GM19468 (cell line): ENCODE results near the gene JADE2.
"Not testable (repeated sequence)": the region's sequence is repeated elsewhere in the genome, so short reads cannot be mapped to it uniquely, and the experiment has no call there.

Experiments
- ATAC-seq: cut with Tn5 transposase; IDR thresholded peaks from one replicate; pipeline ENCODE4 v1.9.1; 2021; ENCODE audit warnings: mild to moderate bottlenecking, moderate library complexity, moderate number of reproducible peaks; ENCODE audit not compliant: unreplicated experiment; ENCODE audit errors: extremely low read depth

The JADE2 gene

DNA sequence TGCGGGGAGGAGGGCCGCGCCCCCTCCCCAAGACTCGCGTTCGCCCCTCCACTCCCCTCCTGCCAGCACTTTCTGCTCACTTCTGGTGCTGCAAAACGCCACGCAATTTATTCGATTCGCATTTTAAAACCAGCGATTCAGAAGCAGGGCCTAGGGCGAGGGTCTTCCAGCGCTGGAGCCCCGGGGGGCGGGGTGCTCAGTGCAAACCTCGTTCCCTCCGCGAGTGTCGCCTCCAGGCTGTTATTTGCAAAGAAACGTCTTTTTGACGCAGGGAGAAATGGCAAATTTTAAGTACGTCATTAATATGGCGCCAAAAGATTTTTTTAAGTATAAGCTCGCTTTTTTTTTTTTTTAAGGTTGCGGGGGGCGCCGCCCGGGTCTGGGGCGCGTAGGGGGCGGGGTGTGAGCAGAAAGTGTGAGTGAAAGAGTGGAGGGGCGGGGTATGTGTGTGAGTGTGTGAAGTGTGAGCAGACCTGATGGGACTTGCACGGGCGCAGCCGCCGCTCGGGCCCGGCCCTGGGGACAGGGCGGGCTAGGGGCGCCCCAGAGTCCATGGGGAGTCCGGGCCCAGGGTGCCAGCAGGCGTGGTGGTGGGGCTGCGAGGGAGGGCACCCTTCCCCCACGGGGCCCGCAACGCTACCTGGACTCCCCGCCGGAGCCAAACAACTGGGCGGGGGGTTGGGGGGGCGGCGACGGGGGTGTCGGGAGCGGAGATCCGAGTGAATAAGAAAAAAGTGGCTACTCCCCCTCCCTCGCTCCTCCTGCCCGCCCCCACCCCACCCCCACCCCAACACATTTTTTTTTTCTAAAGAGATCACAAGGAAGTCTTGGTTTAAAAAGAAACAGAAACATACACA lies at the start of gene JADE2:
Gene JADE2 (plus strand): TSS at position 845 of the 857 bp plus-strand sequence. CDS start 10,188 bp downstream, outside the sequence.
- no peak for ATAC-seq

DNA sequence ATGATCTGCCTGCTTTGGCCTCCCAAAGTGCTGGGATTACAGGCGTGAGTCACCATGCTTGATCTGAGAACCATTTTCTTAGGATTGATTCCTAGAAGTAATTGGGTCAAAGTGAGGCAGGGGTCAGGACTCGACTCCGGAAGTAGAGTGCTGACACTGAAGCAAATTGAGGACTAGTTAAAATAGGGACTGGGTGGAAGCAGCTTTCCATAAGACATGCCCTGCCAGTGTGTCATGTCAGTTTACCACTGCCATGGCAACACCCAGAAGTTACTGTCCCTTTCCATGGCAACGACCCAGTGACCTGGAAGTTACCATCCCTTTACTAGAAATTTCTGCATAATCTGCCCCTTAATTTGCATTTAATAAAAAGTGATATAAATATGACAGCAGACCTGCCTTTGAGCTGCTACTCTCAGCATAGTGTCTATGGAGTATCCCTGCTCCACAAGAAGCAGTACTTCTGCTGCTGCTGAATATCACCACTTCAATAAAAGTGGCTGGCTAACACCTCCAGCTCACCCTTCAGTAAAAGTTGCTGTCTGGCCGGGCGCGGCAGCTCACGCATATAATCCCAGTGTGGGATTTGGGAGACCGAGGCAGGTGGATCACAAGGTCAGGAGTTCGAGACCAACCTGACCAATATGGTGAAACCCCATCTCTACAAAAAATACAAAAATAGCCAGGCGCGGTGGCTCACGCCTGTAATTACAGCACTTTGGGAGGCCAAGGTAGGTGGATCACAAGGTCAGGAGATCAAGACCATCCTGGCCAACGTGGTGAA lies 47.8 kb upstream of the JADE2 start:
- ATAC-seq, result no peak

DNA sequence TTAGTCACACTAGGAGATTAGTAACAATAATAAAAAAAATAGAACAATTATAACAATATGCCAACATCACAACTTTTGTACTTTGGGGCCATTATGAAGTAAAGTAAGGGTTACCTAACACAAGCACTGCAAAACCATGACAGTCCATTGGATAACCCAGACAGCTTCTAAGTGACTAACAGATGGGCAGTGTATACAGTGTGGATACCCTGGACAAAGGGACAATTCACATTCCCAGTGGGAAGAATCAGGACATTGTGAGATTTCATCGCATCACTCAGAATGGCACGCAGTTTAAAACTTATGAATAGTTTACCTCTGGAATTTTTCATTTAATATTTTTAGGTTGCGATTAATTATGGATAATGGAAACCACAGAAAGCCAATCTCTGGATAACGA lies 45.6 kb upstream of the JADE2 start:
- ATAC-seq, result no peak

DNA sequence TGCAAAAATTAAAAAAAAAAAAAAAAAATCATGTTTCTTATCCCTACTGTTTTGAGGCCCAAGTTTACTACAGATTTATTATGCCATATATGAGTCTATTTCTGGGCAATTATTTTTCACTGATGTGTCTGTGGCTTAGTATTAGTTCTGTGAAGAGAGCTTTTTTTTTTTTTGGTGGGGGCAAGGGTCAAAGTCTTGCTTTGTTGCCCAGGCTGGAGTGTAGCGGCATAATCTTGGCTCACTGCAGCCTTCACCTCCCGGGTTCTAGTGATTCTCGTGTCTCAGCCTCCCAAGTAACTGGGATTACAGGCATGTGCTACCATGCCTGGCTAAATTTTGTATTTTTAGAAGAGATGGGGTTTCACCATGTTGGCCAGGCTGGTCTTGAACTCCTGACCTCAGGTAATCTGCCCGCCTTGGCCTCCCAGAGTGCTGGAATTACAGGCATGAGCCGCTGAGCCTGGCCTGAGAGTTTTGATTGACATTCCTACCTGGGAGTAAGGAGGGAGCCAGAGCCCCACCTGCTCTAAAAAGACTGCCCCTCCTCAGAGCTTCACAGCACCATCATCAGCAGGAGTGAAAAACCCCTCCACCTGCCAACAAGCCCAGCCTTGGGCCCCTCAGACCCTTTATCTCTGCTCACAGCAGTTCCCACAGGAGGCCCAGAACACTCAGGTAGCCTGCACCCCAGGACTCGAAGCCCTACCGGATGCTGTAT lies 36.1 kb upstream of the JADE2 start:
- no peak for ATAC-seq

DNA sequence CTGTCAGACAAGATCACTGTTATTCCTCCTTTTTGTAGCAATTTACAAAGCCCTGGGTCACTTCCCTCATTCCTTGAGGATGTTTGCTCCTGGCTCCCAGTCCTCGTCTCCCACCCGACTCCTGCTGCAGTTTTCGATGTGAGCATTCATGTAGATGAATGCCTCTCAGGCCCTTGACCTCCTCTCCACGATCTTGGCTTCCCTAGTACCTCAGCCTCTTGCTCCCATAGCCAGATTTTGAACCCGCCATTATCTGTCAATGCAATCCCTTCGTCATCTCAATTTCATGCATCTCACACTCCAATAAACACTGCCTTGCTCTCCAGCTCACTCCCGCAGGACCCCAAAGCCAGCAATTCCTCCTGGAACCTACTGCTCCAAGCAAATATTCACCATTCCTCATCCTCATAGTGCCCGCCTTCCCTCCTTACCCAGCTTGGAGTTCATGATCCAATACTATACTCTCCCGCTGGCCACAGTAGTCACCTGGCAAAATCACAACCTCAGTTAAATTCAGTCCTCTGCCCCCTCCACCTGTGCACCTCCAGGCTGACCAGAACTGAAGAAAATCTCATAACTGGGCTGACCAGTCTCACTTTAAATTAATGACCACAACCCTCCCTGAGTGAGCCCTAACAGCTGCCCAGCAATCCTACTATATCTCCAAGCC lies 35.1 kb upstream of the JADE2 start:
- ATAC-seq, result no peak

- ATAC-seq, result no peak
These were observed 34.6 kb upstream of the JADE2 start for GRCh38 chr5:134490925-134491271.

DNA sequence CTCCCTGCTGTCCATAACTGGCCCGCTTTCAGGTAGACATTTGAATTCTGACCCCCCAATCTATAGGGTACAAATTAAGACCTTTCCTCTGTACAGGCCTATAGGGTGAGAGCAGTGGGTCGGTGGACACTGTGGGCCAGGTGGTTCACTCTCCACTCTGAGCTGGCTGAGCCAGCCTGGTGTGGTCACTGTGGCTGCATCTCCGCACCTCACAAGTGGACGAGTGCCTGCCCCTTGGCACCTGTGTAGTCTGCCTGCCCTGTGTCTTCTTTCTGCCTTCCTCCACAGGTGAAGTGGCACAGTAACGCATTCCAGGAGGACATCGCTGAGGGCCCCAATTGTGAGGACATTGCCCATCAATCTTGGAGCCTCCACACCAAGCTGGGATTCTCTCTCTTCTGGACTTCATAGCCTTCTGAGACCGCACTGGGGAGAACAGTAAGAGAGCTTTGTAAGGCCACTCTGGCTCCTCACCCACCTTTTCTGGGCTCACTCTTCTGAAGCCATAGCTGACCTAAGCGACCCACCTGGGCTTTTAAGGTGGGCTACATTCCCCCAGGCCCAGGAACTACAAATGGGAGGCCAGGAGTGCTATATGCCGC lies 33.5 kb upstream of the JADE2 start:
- no peak for ATAC-seq

DNA sequence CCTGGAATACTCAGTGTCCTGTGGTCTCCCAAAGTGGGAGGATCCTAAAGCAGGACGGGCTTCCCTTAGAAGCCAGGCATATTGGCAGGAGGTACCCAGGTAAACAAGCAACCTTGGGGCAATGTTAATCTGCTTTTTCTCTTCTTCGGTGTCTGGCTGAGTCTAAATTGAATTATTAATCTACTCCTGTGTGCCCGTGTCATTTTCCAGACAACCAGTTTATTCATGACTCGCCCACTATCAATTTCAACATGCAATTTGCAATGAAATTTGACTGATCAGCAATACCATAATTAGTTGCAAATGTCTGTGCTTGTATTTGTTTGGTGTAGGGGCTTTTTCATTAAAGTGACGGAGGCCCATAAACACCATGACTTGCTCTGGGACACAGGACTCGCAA lies 32.9 kb upstream of the JADE2 start:
- no peak for ATAC-seq

DNA sequence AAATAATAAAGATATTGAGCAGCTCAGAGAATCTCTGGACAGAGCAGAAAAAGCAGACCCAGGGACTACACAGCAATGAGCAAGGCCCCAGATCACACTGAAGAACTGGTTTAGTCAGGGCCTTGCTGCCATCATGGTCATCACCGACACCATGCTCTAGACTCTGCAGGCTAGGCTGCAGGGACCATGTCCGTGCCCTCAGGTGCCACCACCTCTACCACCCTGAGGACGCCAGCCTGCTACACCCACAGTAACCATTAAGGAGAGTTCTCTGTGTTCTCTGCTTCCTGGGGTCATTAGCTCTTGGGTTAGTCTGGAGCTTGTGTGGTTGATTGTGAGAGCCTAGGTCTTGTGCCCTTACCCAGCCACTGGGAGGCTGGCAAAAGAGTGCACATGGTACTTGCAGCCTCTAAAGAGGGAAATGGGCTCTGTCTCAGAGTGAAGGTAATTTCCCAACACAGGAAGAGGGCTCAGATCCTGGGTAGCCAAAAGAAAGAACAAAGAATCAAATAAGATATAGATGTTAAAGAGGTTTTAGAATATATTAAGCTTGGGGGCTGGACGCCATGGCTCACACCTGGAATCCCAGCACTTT lies 31.9 kb upstream of the JADE2 start:
- ATAC-seq, result no peak

- no peak for ATAC-seq
These were observed 30.7 kb upstream of the JADE2 start for GRCh38 chr5:134494780-134495179.

- ATAC-seq, result not testable (repeated sequence)
These were observed 25.6 kb upstream of the JADE2 start for GRCh38 chr5:134499905-134500304.

DNA sequence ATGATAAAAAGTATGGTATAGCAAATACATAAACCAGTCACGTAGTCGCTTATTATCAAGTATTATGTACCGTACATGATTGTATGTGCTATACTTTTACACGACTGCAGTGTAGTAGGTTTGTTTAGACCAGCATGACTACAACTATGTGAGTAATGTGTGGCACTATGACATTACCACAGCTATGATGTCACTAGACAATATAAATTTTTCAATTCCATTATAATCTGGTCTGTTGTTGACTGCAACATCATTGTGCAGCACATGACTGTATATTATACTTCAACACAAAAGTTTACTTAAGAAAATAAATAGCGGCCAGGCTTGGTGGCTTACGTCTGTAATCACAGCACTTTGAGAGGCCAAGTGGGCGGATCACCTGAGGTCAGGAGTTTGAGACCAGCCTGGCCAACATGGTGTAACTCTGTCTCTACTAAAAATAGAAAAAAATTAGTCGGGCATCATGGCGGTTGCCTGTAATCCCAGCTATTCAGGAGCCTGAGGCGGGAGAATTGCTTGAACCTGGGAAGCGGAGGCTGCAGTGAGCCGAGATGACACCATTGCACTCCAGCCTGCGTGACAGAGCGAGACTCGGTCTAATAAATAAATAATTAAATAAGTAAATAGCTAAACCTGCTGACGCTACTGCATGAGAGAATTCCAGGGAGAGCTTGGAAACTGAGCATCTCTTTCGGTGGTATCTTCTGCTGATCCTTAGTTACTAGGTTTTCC lies 24.6 kb upstream of the JADE2 start:
- ATAC-seq, result no peak

GRCh38 chr5:134502259-134502658 lies 23.2 kb upstream of the JADE2 start:
- ATAC-seq, result no peak

GRCh38 chr5:134503088-134503936 lies 22.2 kb upstream of the JADE2 start:
- ATAC-seq, result no peak

- ATAC-seq, result no peak
These were observed 21.5 kb upstream of the JADE2 start for GRCh38 chr5:134503937-134504437.

GRCh38 chr5:134504629-134505300 lies 20.7 kb upstream of the JADE2 start:
- no peak for ATAC-seq
